GM23338 (cell line): Measurements from ENCODE around the gene CD74. TPM values are rescaled to one million over a fixed set of nuclear protein-coding genes. Genes with fewer than 3 reads are reported as not detected.

ENCODE experiments used
- ATAC-seq: fragments of 200-7000 bp; cut with Tn5 transposase; 3 replicates; pipeline ENCODE4 v1.9.1; 2020
- DNase-seq: peaks from one replicate; pipeline ENCODE4 v3.0.0-alpha.2; 2015; ENCODE audit warnings: low spot score
- H2AFZ ChIP-seq: fragments of 200-600 bp; sonication (generic); 2 replicates; pipeline ENCODE4 v1.8.0; 2016; ENCODE audit warnings: antibody characterized with exemption, mild to moderate bottlenecking, moderate library complexity
- H3F3A ChIP-seq: fragments of 200-600 bp; sonication (generic); replicated peaks from 2 replicates; pipeline ENCODE4 v1.8.0; 2017; ENCODE audit warnings: antibody characterized with exemption, mixed run types, low read depth
- H3K27ac ChIP-seq: fragments of 200-600 bp; sonication (generic); 2 replicates; pipeline ENCODE4 v1.6.1; 2016; ENCODE audit warnings: low read depth
- H3K27me3 ChIP-seq: fragments of 200-600 bp; sonication (generic); 2 replicates; pipeline ENCODE4 v1.8.0; 2016; ENCODE audit warnings: mild to moderate bottlenecking, mixed run types, moderate library complexity; ENCODE audit not compliant: insufficient read depth
- H3K36me3 ChIP-seq: fragments of 200-600 bp; sonication (generic); 2 replicates; pipeline ENCODE4 v1.8.0; 2016; ENCODE audit warnings: mild to moderate bottlenecking; ENCODE audit not compliant: insufficient read depth
- H3K4me1 ChIP-seq: fragments of 200-600 bp; sonication (generic); 2 replicates; pipeline ENCODE4 v1.8.0; 2016; ENCODE audit warnings: mild to moderate bottlenecking, moderate library complexity; ENCODE audit not compliant: insufficient read depth
- H3K4me2 ChIP-seq: fragments of 200-600 bp; sonication (generic); 2 replicates; pipeline ENCODE4 v1.7.1; 2017; ENCODE audit warnings: mixed run types
- H3K4me3 ChIP-seq: fragments of 200-600 bp; sonication (generic); 2 replicates; pipeline ENCODE4 v1.6.1; 2016; ENCODE audit warnings: mixed run types
- H3K79me2 ChIP-seq: fragments of 200-600 bp; sonication (generic); replicated peaks from 2 replicates; pipeline ENCODE4 v1.8.0; 2017; ENCODE audit warnings: mild to moderate bottlenecking; ENCODE audit not compliant: insufficient read depth
- H3K9me2 ChIP-seq: fragments of 200-600 bp; sonication (generic); 2 replicates; pipeline ENCODE4 v1.8.0; 2017; ENCODE audit not compliant: insufficient read depth
- H4K20me1 ChIP-seq: fragments of 200-600 bp; sonication (generic); replicated peaks from 2 replicates; pipeline ENCODE4 v1.8.0; 2017; ENCODE audit warnings: mild to moderate bottlenecking; ENCODE audit not compliant: insufficient read depth
- H3K27ac Mint-ChIP-seq: 2 replicates; pipeline ENCODE4 v1.8.0; 2020; ENCODE audit warnings: inconsistent platforms, mild to moderate bottlenecking, moderate library complexity, mixed read lengths
- H3K27me3 Mint-ChIP-seq: 3 replicates; pipeline ENCODE4 v1.8.0; 2022; ENCODE audit warnings: low read depth, mild to moderate bottlenecking, moderate library complexity, mixed read lengths, inconsistent platforms; ENCODE audit not compliant: insufficient read depth, poor library complexity
- H3K36me3 Mint-ChIP-seq: 3 replicates; pipeline ENCODE4 v1.8.0; 2021; ENCODE audit warnings: low read depth, mild to moderate bottlenecking, inconsistent platforms, moderate library complexity, mixed read lengths
- H3K4me1 Mint-ChIP-seq: 3 replicates; pipeline ENCODE4 v1.8.0; 2020; ENCODE audit warnings: mild to moderate bottlenecking, inconsistent platforms, mixed read lengths
- H3K4me3 Mint-ChIP-seq: 3 replicates; pipeline ENCODE4 v1.8.0; 2021; ENCODE audit warnings: moderate library complexity, mild to moderate bottlenecking, inconsistent platforms, mixed read lengths
- H3K9me3 Mint-ChIP-seq: 3 replicates; pipeline ENCODE4 v1.8.0; 2020; ENCODE audit warnings: moderate library complexity, mild to moderate bottlenecking, inconsistent platforms, mixed read lengths
- CREB1 ChIP-seq: fragments of 250-450 bp; sonication (Bioruptor Pico); IDR thresholded peaks from 2 replicates; pipeline ENCODE4 v1.5.0; 2020; ENCODE audit warnings: low read depth, mild to moderate bottlenecking, moderate library complexity
- CTCF ChIP-seq, 2 experiments: fragments of 200-600 bp in 1 of 2; sonication (generic) in 1 of 2; conservative IDR thresholded peaks; 2 replicates each; pipeline versions ENCODE4 v1.5.1 to v1.6.1; 2016 to 2017; ENCODE audit warnings: antibody characterized with exemption in 2 of 2, low read depth in 2 of 2, mild to moderate bottlenecking in 2 of 2, moderate library complexity in 1 of 2
- ETS1 ChIP-seq: IDR thresholded peaks from 2 replicates; pipeline ENCODE4 v1.6.1; 2016; ENCODE audit warnings: antibody characterized with exemption
- EZH2 ChIP-seq: fragments of 200-600 bp; sonication (generic); IDR thresholded peaks from one replicate; pipeline ENCODE4 v1.8.0; 2017; ENCODE audit warnings: antibody characterized with exemption, mild to moderate bottlenecking, low read depth; ENCODE audit not compliant: unreplicated experiment
- EZH2phosphoT487 ChIP-seq: fragments of 200-600 bp; sonication (generic); IDR thresholded peaks from one replicate; pipeline ENCODE4 v1.8.1; 2018; ENCODE audit warnings: antibody characterized with exemption; ENCODE audit not compliant: unreplicated experiment
- JUNB ChIP-seq: IDR thresholded peaks from one replicate; pipeline ENCODE4 v1.6.1; 2016; ENCODE audit warnings: antibody characterized with exemption; ENCODE audit not compliant: unreplicated experiment
- POLR2AphosphoS5 ChIP-seq: IDR thresholded peaks from 2 replicates; pipeline ENCODE4 v1.6.1; 2016; ENCODE audit warnings: antibody characterized with exemption, low read depth
- REST ChIP-seq: IDR thresholded peaks from one replicate; pipeline ENCODE4 v1.6.1; 2018; ENCODE audit warnings: antibody characterized with exemption; ENCODE audit not compliant: unreplicated experiment
- STAT1 ChIP-seq: IDR thresholded peaks from one replicate; pipeline ENCODE4 v1.6.1; 2016; ENCODE audit warnings: antibody characterized with exemption; ENCODE audit not compliant: unreplicated experiment
- ZNF114 ChIP-seq: fragments of 250-450 bp; sonication (Bioruptor Pico); IDR thresholded peaks from 2 replicates; pipeline ENCODE4 v1.5.0; 2020; ENCODE audit warnings: mild to moderate bottlenecking, moderate library complexity
- ZNF331 ChIP-seq: fragments of 250-450 bp; sonication (Bioruptor Pico); IDR thresholded peaks from 2 replicates; pipeline ENCODE4 v1.5.0; 2020; ENCODE audit warnings: low read depth, mild to moderate bottlenecking, moderate library complexity
- polyA plus RNA-seq: library from polyadenylated mRNA; unstranded; fragments of >200 nt; fragmentation: Nextera tagmentation; extraction: Ambion mirVana; gene quantifications from 2 replicates; pipeline ENCODE4 v1.2.1, GENCODE V29; 2016
- total RNA-seq: library from RNA; depleted of rRNA; stranded (reverse); fragments of >200 nt; shearing (Covaris generic); gene quantifications from 2 replicates; pipeline ENCODE4 v1.2.3, GENCODE V29; 2014

CD74 gene
- total and polyA plus RNA-seq, 2 experiments from 2014 or later = 49.8 to 98.4 TPM

GRCh38 chr5:150356575-150357294, 56.0 kb downstream of the CD74 start (continued):
- no peak for TF ChIP-seq CTCF (conservative IDR thresholded peaks at IDR 0.05; ENCODE audit: low read depth in 2 of 2)
- no peak for TF ChIP-seq ZNF331 (CRISPR knock-in tag)
- no peak for TF ChIP-seq CREB1 (CRISPR knock-in tag)
- no peak for TF ChIP-seq JUNB
- TF ChIP-seq REST = no peak
- TF ChIP-seq ZNF114 (CRISPR knock-in tag) = no peak
- TF ChIP-seq EZH2phosphoT487 = no peak
- TF ChIP-seq ETS1 = no peak
- TF ChIP-seq EZH2 = no peak

GRCh38 chr5:150355791-150356190, 56.9 kb downstream of the CD74 start:
- H3K4me1 ChIP-seq = peaks cover 5% of the 10 kb centered on the region
- no peaks in the 10 kb centered on the region for H3K27me3 ChIP-seq
- H3K36me3 Mint-ChIP-seq = peaks cover 14% of the 10 kb centered on the region
- H3K4me3 Mint-ChIP-seq = no peak overlapping the region
- no peak overlapping the region for H3K4me3 ChIP-seq
- H4K20me1 ChIP-seq = peaks cover 21% of the 10 kb centered on the region
- no peak overlapping the region for H3K27ac Mint-ChIP-seq
- peaks cover 32% of the 10 kb centered on the region for H3K79me2 ChIP-seq
- no peaks in the 10 kb centered on the region for H3K9me2 ChIP-seq
- DNase-seq (no peak), ATAC-seq (no peak)
- no peaks in the 10 kb centered on the region for H3K9me3 Mint-ChIP-seq
- no peak overlapping the region for H2AFZ ChIP-seq
- H3K36me3 ChIP-seq = 0 out of 2 replicates have a peak, but pooled peaks cover 2% of the 10 kb centered on the region
- H3K4me2 ChIP-seq = no peak overlapping the region
- no peaks in the 10 kb centered on the region for H3F3A ChIP-seq
- no peak overlapping the region for H3K27ac ChIP-seq
- H3K4me1 Mint-ChIP-seq = peaks cover 15% of the 10 kb centered on the region
- TF ChIP-seq EZH2 = no peak
- TF ChIP-seq CREB1 (CRISPR knock-in tag) = no peak
- no peak for TF ChIP-seq STAT1
- TF ChIP-seq ETS1 = no peak
- TF ChIP-seq REST = no peak
- no peak for TF ChIP-seq CTCF (conservative IDR thresholded peaks at IDR 0.05; ENCODE audit: low read depth in 2 of 2)
- no peak for TF ChIP-seq ZNF114 (CRISPR knock-in tag)
- TF ChIP-seq EZH2phosphoT487 = no peak
- no peak for TF ChIP-seq POLR2AphosphoS5
- TF ChIP-seq ZNF331 (CRISPR knock-in tag) = no peak
- peaks cover 2% of the 10 kb centered on the region for H3K27me3 Mint-ChIP-seq
